Measurements from ENCODE around the gene VKORC1L1. TPM values are rescaled to one million over a fixed set of nuclear protein-coding genes. Genes with fewer than 3 reads are reported as not detected.
"Not testable (repeated sequence)": the region's sequence is repeated elsewhere in the genome, so short reads cannot be mapped to it uniquely, and the experiment has no call there.

VKORC1L1 gene
- polyA plus RNA-seq, 1 experiment, result 21.3 TPM

- TF ChIP-seq CTCF (IDR thresholded peaks at IDR 0.05; ENCODE audit: low read depth, low read length), result no peak
- no peaks in the 10 kb centered on the region for H3K9me3 ChIP-seq (ENCODE audit: control insufficient read depth, insufficient read depth, low read length)
- DNase-seq (ENCODE audit: low read depth, low spot score), result no peak
- POLR2A ChIA-PET, result no interaction called here
- no peaks in the 10 kb centered on the region for H3K27me3 ChIP-seq (ENCODE audit: control insufficient read depth, insufficient read depth, low read length)
- H3K4me3 ChIP-seq (ENCODE audit: low read depth, low read length), result no peak overlapping the region
- CTCF ChIA-PET, result no interaction called here
- no peak overlapping the region for H3K27ac ChIP-seq (ENCODE audit: low read depth, low read length)
These were observed 32.4 kb upstream of the VKORC1L1 start for GRCh38 chr7:65840446-65840845.

GRCh38 chr7:65843616-65844015 is 29.3 kb upstream of the VKORC1L1 start:
- H3K4me3 ChIP-seq (ENCODE audit: low read depth, low read length); POLR2A ChIA-PET; H3K27ac ChIP-seq (ENCODE audit: low read depth, low read length); H3K9me3 ChIP-seq (ENCODE audit: control insufficient read depth, insufficient read depth, low read length); DNase-seq (ENCODE audit: low read depth, low spot score); H3K27me3 ChIP-seq (ENCODE audit: control insufficient read depth, insufficient read depth, low read length); CTCF ChIA-PET: not testable (repeated sequence)

- DNase-seq (ENCODE audit: low read depth, low spot score), result no peak
- POLR2A ChIA-PET, result no interaction called here
- TF ChIP-seq CTCF (IDR thresholded peaks at IDR 0.05; ENCODE audit: low read depth, low read length), result no peak
- Histone ChIP-seq H3K27ac (ENCODE audit: low read depth, low read length) (no peak overlapping the region), H3K4me3 (ENCODE audit: low read depth, low read length) (no peak overlapping the region), H3K27me3 (ENCODE audit: control insufficient read depth, insufficient read depth, low read length) (no peaks in the 10 kb centered on the region), H3K9me3 (ENCODE audit: control insufficient read depth, insufficient read depth, low read length) (no peaks in the 10 kb centered on the region)
- CTCF ChIA-PET, result no interaction called here
These were observed 26.8 kb upstream of the VKORC1L1 start for GRCh38 chr7:65846008-65846570.

GRCh38 chr7:65853426-65853825 is 19.4 kb upstream of the VKORC1L1 start:
- DNase-seq (ENCODE audit: low read depth, low spot score); H3K4me3 ChIP-seq (ENCODE audit: low read depth, low read length); H3K9me3 ChIP-seq (ENCODE audit: control insufficient read depth, insufficient read depth, low read length); POLR2A ChIA-PET; H3K27me3 ChIP-seq (ENCODE audit: control insufficient read depth, insufficient read depth, low read length); H3K27ac ChIP-seq (ENCODE audit: low read depth, low read length); CTCF ChIA-PET: not testable (repeated sequence)

GRCh38 chr7:65853892-65854291 is 19.0 kb upstream of the VKORC1L1 start:
- H3K4me3 ChIP-seq (ENCODE audit: low read depth, low read length); POLR2A ChIA-PET; DNase-seq (ENCODE audit: low read depth, low spot score); H3K27me3 ChIP-seq (ENCODE audit: control insufficient read depth, insufficient read depth, low read length); H3K27ac ChIP-seq (ENCODE audit: low read depth, low read length); CTCF ChIA-PET; H3K9me3 ChIP-seq (ENCODE audit: control insufficient read depth, insufficient read depth, low read length): not testable (repeated sequence)

GRCh38 chr7:65857321-65857894 is 15.5 kb upstream of the VKORC1L1 start:
- CTCF ChIA-PET; H3K4me3 ChIP-seq (ENCODE audit: low read depth, low read length): not testable (repeated sequence)

GRCh38 chr7:65858660-65859059 is 14.2 kb upstream of the VKORC1L1 start:
- DNase-seq (ENCODE audit: low read depth, low spot score); H3K9me3 ChIP-seq (ENCODE audit: control insufficient read depth, insufficient read depth, low read length); H3K27me3 ChIP-seq (ENCODE audit: control insufficient read depth, insufficient read depth, low read length); H3K27ac ChIP-seq (ENCODE audit: low read depth, low read length); CTCF ChIA-PET; H3K4me3 ChIP-seq (ENCODE audit: low read depth, low read length); POLR2A ChIA-PET: not testable (repeated sequence)

More at GRCh38 chr7:65857321-65857894, 15.5 kb upstream of the VKORC1L1 start:
- not testable (repeated sequence) for H3K9me3 ChIP-seq (ENCODE audit: control insufficient read depth, insufficient read depth, low read length); H3K27ac ChIP-seq (ENCODE audit: low read depth, low read length); DNase-seq (ENCODE audit: low read depth, low spot score); H3K27me3 ChIP-seq (ENCODE audit: control insufficient read depth, insufficient read depth, low read length)
- POLR2A ChIA-PET, result interaction anchor here (0.5 kb wide), 1 partner anchor 12 kb away, joined by 3 read pairs; no protein-coding TSS in a partner anchor

GRCh38 chr7:65866244-65866643 is 6.6 kb upstream of the VKORC1L1 start:
- CTCF ChIA-PET; DNase-seq (ENCODE audit: low read depth, low spot score); H3K27me3 ChIP-seq (ENCODE audit: control insufficient read depth, insufficient read depth, low read length); H3K9me3 ChIP-seq (ENCODE audit: control insufficient read depth, insufficient read depth, low read length); H3K27ac ChIP-seq (ENCODE audit: low read depth, low read length); H3K4me3 ChIP-seq (ENCODE audit: low read depth, low read length): not testable (repeated sequence)
- POLR2A ChIA-PET, result interaction anchor here (0.6 kb wide), 1 partner anchor 105 kb away, joined by 3 read pairs; no protein-coding TSS in a partner anchor

GRCh38 chr7:65867681-65868080 is 5.2 kb upstream of the VKORC1L1 start:
- H3K9me3 ChIP-seq (ENCODE audit: control insufficient read depth, insufficient read depth, low read length); H3K4me3 ChIP-seq (ENCODE audit: low read depth, low read length); CTCF ChIA-PET; H3K27me3 ChIP-seq (ENCODE audit: control insufficient read depth, insufficient read depth, low read length); POLR2A ChIA-PET; H3K27ac ChIP-seq (ENCODE audit: low read depth, low read length); DNase-seq (ENCODE audit: low read depth, low spot score): not testable (repeated sequence)

GRCh38 chr7:65869312-65869711 is 3.6 kb upstream of the VKORC1L1 start:
- H3K27ac ChIP-seq (ENCODE audit: low read depth, low read length), result peak overlapping the region; percentile 68
- peak; percentile 27 for DNase-seq (ENCODE audit: low read depth, low spot score)
- H3K4me3 ChIP-seq (ENCODE audit: low read depth, low read length); CTCF ChIA-PET; H3K9me3 ChIP-seq (ENCODE audit: control insufficient read depth, insufficient read depth, low read length); H3K27me3 ChIP-seq (ENCODE audit: control insufficient read depth, insufficient read depth, low read length): not testable (repeated sequence)
- POLR2A ChIA-PET, result interaction anchor here (0.7 kb wide), 3 partner anchors 12 to 871 kb away, joined by 3 to 7 read pairs (median 5); partner anchors contain the start of gene RABGEF1

Data from AG04450 (cell line).